ENCODE results near the gene SH3TC2.
A peak's percentile ranks its signal among the peaks of the same experiment; 100 is the strongest.
"Not testable (repeated sequence)": the region's sequence is repeated elsewhere in the genome, so short reads cannot be mapped to it uniquely, and the experiment has no call there.

SH3TC2 gene

DNA sequence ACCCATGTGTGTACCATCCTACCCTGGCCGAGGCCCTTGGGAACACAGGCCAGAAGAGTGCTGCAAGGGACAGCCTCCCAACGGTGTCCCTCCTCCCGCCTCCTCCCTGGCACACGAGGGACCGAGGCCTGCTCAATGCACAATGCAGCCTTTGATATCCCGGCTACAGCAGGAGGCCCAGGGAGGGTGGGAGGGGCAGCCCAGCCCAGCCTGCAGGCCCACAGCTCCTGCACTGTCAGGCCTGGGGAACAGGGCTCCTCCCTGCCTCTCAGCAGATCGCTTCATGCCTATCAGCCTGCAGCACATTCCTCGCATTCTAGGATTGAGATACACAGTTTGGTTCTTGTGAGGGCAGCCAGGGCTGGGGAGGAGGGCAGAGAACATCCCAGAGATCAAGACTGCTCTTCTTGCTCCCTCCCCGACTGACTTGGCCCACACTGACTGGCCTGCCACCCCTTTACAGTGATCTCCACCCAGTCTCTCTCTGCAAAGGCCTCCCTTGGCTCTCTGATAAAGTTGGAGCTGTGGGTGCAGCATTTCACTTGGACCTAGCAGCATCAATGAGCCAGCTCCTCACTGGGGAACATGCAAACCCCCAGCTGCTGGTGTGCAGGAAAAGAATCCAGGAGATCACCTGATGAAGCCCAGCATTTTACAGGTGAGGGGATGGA is at the start of gene SH3TC2:
Gene SH3TC2 (minus strand): TSS at position 46 of the 671 bp plus-strand sequence. CDS start 40 bp downstream, at position 6.
- DNase-seq = peak; percentile 73 to 98 (median 86)
- intact Hi-C loops (cut with DNase I) = loop anchor here (5.0 kb wide), 1 partner anchor 204 kb away; no protein-coding TSS in a partner anchor

GRCh38 chr5:149110406-149110805 is 47.5 kb upstream of the SH3TC2 start:
- intact Hi-C loops (cut with DNase I) = loop anchor here (5.0 to 10.0 kb wide), 2 partner anchors 76 to 288 kb away; no protein-coding TSS in a partner anchor
- DNase-seq = no peak

GRCh38 chr5:149108651-149109280 is 45.9 kb upstream of the SH3TC2 start:
- DNase-seq = no peak
- intact Hi-C loops (cut with DNase I) = no loop called here

DNA sequence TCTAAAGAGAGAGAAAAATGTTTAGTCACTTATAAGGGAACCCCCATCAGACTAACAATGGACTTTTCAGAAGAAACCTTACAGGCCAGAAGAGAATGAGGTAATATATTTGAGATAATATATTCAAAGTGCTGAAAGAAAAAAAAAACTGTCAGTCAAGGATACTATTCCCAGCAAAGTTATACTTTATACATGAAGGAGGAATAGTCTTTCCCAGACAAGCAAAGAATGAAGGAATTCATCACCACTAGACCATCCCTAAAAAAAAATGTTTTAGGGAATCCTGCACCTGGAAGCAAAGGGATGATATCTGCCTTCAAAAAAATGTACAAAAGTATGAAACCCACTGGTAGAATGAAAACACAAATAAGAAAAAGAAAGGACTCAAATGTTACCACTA is 37.5 kb upstream of the SH3TC2 start:
- no peak for DNase-seq
- intact Hi-C loops (cut with DNase I) = no loop called here

DNA sequence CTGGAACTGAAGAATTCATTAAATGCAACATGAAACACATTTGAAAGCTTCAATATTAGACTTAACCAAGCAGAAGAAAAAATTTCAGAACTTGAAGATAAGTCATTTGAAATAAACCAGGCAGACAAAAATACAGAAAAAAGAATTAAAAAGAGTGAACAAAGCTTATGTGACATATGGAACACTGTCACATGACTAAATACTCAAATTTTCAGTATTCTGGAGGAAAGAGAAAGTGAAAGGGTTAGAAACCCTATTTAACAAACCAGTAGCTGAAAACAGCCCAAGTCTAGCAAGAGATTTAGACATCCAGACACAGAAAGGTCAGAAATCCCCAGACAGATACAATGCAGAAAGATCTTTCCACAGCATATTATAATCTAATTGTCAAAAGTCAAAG is 37.1 kb upstream of the SH3TC2 start:
- intact Hi-C loops (cut with DNase I) = no loop called here
- no peak for DNase-seq

- no peak for DNase-seq
- intact Hi-C loops (cut with DNase I) = no loop called here
Measured at GRCh38 chr5:149094996-149095395, 32.1 kb upstream of the SH3TC2 start.

- DNase-seq = no peak
- intact Hi-C loops (cut with DNase I) = no loop called here
Measured at GRCh38 chr5:149093625-149094024, 30.8 kb upstream of the SH3TC2 start.

DNA sequence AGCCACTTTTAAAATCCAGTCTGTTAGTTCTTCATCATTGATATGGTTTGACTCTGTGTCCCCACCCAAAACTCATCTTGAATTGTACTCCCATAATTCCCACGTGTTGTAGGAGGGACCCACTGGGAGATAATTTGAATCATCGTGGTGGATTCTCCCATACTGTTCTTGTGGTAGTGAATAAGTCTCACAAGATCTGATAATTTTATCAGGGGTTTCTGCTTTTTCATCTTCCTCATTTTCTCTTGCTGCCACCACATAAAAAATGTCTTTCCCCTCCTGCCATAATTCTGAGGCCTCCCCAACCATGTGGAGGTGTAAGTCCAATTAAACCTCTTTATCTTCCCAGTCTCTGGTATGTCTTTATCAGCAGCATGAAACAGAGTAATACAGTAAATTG is 26.9 kb upstream of the SH3TC2 start:
- intact Hi-C loops (cut with DNase I) = no loop called here
- DNase-seq = no peak

DNA sequence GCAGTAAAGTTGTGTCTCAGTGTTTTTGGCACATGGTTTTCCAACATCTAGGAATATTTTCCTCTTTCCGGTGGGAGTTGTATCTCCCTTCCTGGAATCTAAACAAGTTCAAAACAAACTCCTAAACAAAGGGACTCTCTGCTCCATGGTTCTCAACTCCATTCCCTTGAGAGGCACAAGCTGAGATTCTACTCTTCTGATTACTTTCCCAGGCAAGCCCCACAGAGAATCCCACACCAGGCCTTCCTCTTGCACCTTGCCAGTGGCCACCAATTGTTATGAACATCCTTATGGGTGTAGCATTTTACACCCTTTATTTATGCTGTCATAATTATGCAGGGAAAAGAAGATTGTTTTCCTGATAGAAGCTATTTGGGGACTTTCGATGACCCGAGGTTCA is 25.8 kb upstream of the SH3TC2 start:
- intact Hi-C loops (cut with DNase I) = no loop called here
- no peak for DNase-seq

DNA sequence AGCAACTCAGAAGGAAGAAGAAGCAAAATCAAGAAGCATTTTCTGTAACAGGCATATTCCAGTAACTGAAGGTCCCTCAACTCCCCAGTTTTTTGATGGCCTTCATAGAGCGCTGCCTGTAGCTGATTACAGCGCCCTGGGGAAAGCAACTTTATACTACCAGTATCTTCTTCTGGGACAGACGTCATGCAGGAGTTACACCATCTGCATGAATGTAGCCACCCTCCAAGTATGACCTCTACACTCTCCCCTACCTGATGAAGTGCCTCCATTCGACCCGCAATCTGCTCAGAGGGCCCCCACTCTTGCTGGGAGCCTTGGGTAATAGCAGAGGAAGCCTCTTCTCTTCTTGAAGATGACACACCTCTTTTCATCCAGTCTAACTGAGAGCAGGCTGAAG is 21.0 kb upstream of the SH3TC2 start:
- intact Hi-C loops (cut with DNase I) = no loop called here
- DNase-seq = no peak

DNA sequence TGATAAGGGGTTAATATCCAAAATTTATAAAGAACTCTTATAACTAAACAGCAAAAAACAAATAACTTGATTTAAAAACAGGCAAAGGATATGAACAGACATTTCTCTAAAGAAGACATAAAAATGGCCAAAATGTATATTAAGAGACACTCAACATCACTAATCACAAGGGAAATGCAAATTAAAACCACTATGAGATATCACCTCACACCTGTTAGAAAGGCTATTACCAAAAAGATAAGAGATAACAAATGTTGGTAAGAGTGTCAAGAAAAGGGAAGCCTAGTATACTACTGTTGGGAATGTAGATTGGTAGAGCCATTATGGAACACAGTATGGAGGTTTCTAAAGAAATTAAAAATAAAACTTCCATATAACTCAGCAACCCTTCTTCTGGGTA is 19.4 kb upstream of the SH3TC2 start:
- DNase-seq = no peak
- intact Hi-C loops (cut with DNase I) = no loop called here

- DNase-seq = no peak
- intact Hi-C loops (cut with DNase I) = no loop called here
Measured at GRCh38 chr5:149080294-149080693, 17.4 kb upstream of the SH3TC2 start.

GRCh38 chr5:149079883-149080282 is 17.0 kb upstream of the SH3TC2 start:
- DNase-seq = no peak
- intact Hi-C loops (cut with DNase I) = no loop called here

DNA sequence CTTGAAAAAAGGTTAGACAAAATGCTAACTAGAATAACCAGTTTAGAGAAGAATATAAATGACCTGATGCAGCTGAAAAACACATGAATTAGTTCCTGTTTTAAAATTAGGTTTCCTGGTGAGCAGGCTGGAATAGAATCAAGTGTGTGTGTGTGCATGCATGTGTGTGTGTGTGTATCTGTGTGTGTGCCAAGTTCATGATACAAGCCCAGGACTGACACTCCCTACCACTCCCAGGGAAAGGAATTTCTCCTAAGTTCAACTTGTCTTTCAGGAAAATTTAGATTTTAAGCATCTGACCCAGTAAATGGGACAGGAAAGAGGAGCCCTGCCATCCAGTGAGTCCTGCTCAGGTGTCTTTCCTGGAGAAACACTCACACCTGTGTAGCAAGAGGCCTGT is 11.2 kb upstream of the SH3TC2 start:
- DNase-seq; intact Hi-C loops (cut with DNase I): not testable (repeated sequence)

DNA sequence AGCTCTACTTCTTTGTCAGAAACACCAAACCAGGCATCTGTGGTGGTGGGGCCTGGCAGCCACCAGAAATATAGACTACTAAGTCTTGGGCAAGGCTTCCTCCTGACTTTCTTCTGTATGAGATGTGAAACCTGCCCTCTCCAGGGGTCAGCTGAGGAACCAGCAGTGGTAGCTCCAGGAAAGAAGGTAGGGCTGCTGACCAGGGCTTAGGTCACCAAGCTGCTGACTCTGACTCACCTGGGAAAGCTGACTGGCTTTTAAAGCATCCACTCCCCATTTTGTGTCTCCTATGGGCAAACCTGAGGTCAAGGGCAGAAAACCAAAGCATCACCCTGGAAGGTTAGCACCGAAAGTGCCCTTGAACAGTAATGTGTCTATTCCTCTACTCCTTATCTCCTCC is 10.4 kb upstream of the SH3TC2 start:
- intact Hi-C loops (cut with DNase I) = no loop called here

DNA sequence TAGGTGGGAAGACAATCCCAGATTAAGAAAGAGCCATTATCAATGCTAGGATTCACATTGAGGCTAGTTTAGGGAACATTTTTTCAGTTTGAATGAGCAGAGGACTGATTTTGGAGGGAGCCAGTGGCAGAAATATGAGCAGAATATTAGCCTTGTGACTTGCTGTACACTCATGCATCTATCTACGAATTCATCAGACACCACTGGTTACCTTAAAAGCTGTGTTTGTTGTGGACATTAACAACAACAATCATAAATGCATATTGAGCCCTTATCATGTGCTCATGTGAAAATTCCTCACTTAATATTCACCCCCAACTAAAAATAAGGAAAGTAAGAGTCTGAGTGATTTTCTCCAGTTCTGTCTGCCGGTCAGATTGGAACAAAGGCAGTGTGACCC is 9.9 kb upstream of the SH3TC2 start:
- no peak for DNase-seq
- intact Hi-C loops (cut with DNase I) = no loop called here

More for the DNA sequence above, 10.4 kb upstream of the SH3TC2 start:
- DNase-seq = no peak

- DNase-seq = no peak
- intact Hi-C loops (cut with DNase I) = no loop called here
Measured at GRCh38 chr5:149072376-149072775, 9.5 kb upstream of the SH3TC2 start.

GRCh38 chr5:149071756-149072155 is 8.9 kb upstream of the SH3TC2 start:
- intact Hi-C loops (cut with DNase I) = no loop called here
- no peak for DNase-seq

DNA sequence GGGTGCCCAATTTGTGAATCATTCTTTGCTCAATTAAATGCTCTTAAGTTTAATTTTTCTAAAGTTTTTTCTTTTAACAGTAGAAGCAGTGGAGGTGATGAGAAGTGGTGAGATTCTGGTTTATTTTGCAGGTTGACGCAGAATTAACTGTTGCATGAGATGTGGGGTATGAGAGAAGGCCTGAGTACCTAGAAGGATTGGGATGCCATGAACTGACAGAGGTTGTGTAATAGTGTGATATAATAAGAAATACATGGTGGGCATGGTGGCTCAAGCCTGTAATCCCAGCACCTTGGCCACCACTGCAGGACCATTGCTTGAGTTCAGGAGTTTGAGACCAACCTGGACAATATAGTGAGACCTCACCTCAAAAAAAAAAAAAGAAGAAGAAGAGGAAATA is 8.4 kb upstream of the SH3TC2 start:
- no peak for DNase-seq
- intact Hi-C loops (cut with DNase I) = no loop called here

DNA sequence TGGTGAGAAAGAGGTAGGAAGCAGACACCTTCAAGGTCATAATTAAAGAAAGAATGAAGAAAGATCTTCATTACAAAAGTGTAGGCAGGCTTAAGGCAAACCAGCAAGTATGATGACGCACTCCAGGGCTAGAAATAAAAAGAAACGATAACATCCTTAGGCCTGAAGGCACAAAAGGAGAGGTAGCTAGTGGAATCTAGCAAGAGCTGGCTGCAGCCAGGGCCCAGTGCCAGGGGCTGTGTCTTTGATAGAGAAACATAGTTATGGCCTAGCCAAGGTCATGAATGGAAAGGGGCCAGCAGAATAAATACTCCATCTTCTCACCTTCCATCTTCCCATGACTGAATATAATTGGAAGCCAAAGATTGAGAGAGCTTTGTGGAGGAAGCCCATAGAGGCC is 6.8 kb upstream of the SH3TC2 start:
- DNase-seq = no peak
- intact Hi-C loops (cut with DNase I) = no loop called here

- DNase-seq = no peak
- intact Hi-C loops (cut with DNase I) = loop anchor here (5.0 kb wide), 1 partner anchor 203 kb away; no protein-coding TSS in a partner anchor
Measured at GRCh38 chr5:149063896-149064478, 1.1 kb upstream of the SH3TC2 start.
